Activated naive CD8-positive, alpha-beta T cell treated with anti-CD3 and anti-CD28 coated beads for 36 hours (primary cell): ENCODE data around the gene TVP23C. TPM values are rescaled to one million over a fixed set of nuclear protein-coding genes. Genes with fewer than 3 reads are reported as not detected.
"Not testable (repeated sequence)": the region's sequence is repeated elsewhere in the genome, so short reads cannot be mapped to it uniquely, and the experiment has no call there.

Experiments
- DNase-seq: peaks from one replicate; pipeline ENCODE4 v3.0.0; 2021
- H3K27ac Mint-ChIP-seq: one replicate; pipeline ENCODE4 v1.8.0; 2022; ENCODE audit warnings: mild to moderate bottlenecking, moderate library complexity, mixed read lengths
- H3K27me3 Mint-ChIP-seq: one replicate; pipeline ENCODE4 v1.8.0; 2022; ENCODE audit warnings: mild to moderate bottlenecking, mixed read lengths
- H3K36me3 Mint-ChIP-seq: one replicate; pipeline ENCODE4 v1.8.0; 2021; ENCODE audit warnings: mild to moderate bottlenecking, mixed read lengths
- H3K4me1 Mint-ChIP-seq: one replicate; pipeline ENCODE4 v1.8.0; 2021; ENCODE audit warnings: mixed read lengths
- H3K4me3 Mint-ChIP-seq: one replicate; pipeline ENCODE4 v1.8.0; 2022; ENCODE audit warnings: mild to moderate bottlenecking, moderate library complexity, mixed read lengths
- H3K9me3 Mint-ChIP-seq: one replicate; pipeline ENCODE4 v1.8.0; 2022; ENCODE audit warnings: mixed read lengths
- total RNA-seq, 2 experiments: library from RNA; stranded (reverse); gene quantifications; one replicate each; pipeline ENCODE4 v1.2.3, GENCODE V29; 2021

The TVP23C gene
- 10 to 100 TPM in 1 of 2 experiments, 1 to 10 TPM in 1; 9.2 to 10.2 TPM for total RNA-seq

DNA sequence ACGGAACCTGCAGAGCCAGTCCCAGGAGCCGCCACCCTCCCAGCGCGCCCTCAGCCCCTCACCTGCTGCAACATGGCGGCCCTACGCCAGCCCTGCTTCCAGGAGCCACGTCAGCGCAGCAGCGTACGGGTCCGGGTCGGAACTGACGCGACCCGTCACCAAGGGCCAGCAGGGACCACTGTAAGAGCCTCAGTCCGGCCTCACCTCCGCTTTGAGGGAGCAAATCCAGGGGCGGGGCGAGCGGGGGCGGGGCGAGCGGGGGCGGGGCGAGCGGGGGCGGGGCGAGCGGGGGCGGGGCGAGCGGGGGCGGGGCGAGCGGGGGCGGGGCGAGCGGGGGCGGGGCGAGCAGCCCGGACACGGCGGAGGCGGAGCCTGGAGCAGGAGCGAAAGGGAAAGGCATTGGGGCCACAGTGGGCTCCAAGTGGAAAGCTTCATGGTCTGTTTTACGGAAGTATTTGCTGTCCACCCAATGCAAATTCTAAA, at the start of gene TVP23C:
Gene TVP23C, minus strand, starts transcription at position 109 of the 483 bp plus-strand sequence. Its CDS starts 35 bp downstream, at position 74.
- H3K4me1 Mint-ChIP-seq, H3K27me3 Mint-ChIP-seq, H3K36me3 Mint-ChIP-seq, H3K9me3 Mint-ChIP-seq: not testable (repeated sequence)
- Mint-ChIP-seq H3K27ac (peak within 1 kb of the TSS; percentile 87), H3K4me3 (peak within 1 kb of the TSS; percentile 93)
- peak; percentile 78 for DNase-seq

DNA sequence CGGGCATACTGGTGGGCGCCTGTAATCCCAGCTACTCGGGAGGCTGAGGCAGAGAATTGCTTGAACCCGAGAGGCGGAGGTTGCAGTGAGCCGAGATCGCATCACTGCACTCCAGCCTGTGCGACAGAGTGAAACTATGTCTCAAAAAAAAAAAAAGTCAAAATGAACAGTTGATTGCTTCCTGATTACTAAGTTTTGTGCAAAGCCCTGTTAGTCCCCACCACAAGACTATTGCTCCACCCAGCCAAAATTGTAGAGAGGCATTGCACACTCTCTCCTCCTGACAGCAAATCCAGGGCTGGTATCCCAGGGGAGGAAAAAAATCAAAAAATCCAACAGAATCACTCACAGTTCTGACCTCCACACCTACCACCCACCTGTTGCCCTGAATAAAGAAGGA, 29.7 kb upstream of the TVP23C start:
- Mint-ChIP-seq H3K27me3 (peaks cover 29% of the 10 kb centered on the region), H3K4me1 (peaks cover 24% of the 10 kb centered on the region)
- not testable (repeated sequence) for H3K27ac Mint-ChIP-seq, H3K9me3 Mint-ChIP-seq, H3K36me3 Mint-ChIP-seq, DNase-seq, H3K4me3 Mint-ChIP-seq

DNA sequence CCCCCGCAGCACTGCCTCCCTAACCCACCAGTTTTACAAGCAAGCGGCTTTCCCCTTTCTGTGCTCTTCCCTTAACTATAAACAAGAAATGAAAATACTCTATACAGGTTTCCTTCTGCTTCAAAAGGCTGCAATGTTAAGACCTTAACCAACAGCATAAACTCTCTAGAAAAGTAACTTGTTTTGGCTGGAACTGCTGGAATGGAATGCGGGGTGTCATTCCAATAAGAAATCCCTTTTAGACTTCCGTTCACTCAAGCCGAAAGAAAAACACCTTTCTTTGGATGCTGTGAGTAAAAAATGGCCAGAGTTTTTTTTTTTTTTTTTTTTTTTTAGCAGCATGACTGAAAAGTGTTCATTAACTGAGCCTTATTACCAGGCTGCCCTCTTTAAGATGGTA, 28.7 kb upstream of the TVP23C start:
- DNase-seq, H3K4me3 Mint-ChIP-seq, H3K36me3 Mint-ChIP-seq, H3K9me3 Mint-ChIP-seq, H3K27ac Mint-ChIP-seq: not testable (repeated sequence)
- Mint-ChIP-seq H3K27me3 (peaks cover 34% of the 10 kb centered on the region), H3K4me1 (peaks cover 24% of the 10 kb centered on the region)

DNA sequence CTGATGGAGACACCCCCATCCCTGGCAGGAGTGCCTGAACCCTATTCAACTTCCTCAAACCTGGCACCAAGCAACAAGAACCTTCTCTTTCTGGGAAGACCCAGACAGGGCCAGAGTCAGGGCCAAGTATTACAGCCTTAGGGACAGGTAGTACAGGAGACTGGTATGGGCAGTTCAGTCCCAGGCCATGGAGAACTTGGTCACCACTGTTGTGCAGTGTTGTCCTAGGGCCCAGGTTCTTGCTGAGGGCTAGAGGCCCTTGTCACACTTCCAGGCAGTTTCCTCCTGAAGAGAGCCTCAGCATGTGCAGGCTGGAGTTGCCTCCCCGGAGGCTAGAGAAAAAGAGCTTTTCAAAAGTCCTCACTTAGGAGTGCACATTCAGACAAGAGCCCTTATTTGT, 27.6 kb upstream of the TVP23C start:
- H3K4me1 Mint-ChIP-seq: peaks cover 24% of the 10 kb centered on the region
- H3K36me3 Mint-ChIP-seq, H3K27ac Mint-ChIP-seq, H3K9me3 Mint-ChIP-seq, H3K4me3 Mint-ChIP-seq, DNase-seq: not testable (repeated sequence)
- peaks cover 42% of the 10 kb centered on the region for H3K27me3 Mint-ChIP-seq

DNA sequence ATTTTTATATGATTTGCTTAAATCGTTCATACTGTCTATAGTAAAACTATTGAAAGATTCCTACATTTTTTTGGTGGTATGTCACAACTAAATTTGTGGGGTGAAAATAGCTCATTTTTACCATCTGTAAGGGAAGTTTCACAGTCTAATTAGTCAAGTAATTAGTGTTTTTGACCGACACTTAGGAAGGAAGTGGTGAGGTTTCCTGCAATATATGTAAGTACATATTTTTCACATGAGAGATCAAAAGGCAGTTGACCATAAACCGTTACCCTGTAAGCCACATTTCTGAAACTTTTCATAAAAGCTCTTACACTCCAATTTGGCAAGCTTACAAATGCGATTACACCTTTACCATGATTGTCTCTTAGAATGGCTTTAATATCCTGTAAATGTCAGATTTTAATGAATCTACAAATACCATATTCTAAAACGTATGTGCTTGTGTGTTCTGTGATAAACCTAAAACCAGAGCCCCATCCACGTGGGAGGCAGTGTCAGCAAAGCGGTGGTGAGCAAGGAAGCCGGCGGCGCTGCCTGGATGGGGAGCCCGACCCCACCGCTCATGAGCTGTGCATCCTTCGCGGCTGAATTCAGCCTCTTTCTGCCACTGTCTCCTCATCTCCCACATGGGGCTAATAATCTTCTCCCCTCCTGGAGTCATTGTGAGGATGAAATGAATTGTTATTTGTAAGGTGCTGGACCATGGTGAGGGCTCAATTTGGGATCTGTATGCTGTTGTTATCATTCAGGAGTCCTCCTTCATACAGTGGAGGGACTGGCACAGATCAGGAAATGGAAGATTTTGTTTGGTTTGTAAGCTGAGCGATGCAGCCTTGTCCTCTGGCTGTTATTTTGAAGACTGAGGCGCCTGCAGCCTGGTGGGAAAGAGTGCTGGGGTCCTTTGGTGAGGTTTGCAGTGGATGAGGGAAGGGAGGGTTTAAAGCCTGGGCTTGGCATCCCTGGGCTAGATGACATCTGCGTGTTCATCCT, 26.6 kb upstream of the TVP23C start:
- H3K36me3 Mint-ChIP-seq, H3K9me3 Mint-ChIP-seq: not testable (repeated sequence)
- peak overlapping the region; percentile 68 for H3K27ac Mint-ChIP-seq
- peaks cover 24% of the 10 kb centered on the region for H3K4me1 Mint-ChIP-seq
- peak overlapping the region; percentile 59 for H3K4me3 Mint-ChIP-seq
- peaks cover 42% of the 10 kb centered on the region for H3K27me3 Mint-ChIP-seq
- peak; percentile 58 for DNase-seq

DNA sequence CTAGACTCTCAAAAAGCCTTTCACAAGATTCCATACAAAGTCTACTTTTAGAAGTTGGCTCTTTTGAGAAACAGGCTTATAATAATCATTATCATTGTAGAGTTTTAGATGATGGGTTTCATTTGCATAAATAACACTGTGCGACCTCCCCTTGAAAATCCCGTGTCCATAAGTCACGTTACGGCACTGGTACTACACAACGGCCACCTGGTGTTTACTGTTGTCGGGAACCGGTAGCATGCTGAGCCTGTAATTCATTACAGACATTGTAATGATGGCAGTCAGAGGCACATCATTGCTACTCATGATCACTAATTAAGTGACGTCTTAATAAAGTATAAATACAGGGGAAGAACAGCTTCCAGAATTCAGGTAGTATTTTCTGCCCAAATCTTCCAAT, 24.7 kb upstream of the TVP23C start:
- H3K27me3 Mint-ChIP-seq: peaks cover 29% of the 10 kb centered on the region
- not testable (repeated sequence) for DNase-seq, H3K36me3 Mint-ChIP-seq, H3K4me3 Mint-ChIP-seq, H3K9me3 Mint-ChIP-seq, H3K27ac Mint-ChIP-seq
- peaks cover 24% of the 10 kb centered on the region for H3K4me1 Mint-ChIP-seq

DNA sequence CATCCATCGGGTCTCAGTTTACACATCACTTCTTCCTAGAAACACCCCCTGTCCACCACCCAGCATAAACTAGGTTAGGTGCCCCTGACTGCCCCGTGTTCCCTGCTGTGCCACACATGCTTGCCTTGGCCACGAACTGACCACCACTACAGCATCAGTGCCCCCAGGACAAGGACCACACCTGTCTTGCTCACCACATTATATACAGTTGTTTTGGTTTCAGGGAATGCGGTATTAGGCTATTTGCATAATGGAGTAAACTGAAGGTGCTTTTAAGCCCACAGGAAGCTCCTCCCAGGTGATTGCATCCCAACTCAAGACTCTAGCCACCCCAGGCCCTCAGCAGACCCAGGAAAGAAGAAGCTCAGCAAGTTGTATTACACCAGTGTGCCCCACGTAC, 20.0 kb upstream of the TVP23C start:
- DNase-seq, H3K27ac Mint-ChIP-seq, H3K4me3 Mint-ChIP-seq, H3K36me3 Mint-ChIP-seq, H3K4me1 Mint-ChIP-seq, H3K9me3 Mint-ChIP-seq: not testable (repeated sequence)
- H3K27me3 Mint-ChIP-seq: peaks cover 21% of the 10 kb centered on the region

DNA sequence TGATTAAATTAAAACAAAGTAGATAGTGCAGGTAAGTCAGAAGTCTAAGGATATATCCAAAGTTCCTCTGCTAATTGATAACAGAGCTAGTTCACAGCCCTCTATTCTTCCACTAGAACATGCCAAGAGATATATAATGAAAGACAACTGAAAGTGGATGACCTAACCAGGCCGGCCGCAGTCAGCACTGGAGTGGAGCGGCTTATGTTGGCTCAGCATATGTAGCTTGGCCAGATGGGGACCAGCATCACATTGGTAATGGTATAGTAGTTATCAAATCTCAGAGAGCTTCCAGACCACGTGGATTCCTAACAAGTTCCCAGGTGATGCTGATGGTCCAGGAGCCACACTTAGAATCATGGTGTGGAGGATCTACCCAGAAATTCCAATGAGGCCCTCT, 18.2 kb upstream of the TVP23C start:
- H3K9me3 Mint-ChIP-seq, DNase-seq, H3K27ac Mint-ChIP-seq, H3K27me3 Mint-ChIP-seq, H3K4me3 Mint-ChIP-seq, H3K36me3 Mint-ChIP-seq, H3K4me1 Mint-ChIP-seq: not testable (repeated sequence)

DNA sequence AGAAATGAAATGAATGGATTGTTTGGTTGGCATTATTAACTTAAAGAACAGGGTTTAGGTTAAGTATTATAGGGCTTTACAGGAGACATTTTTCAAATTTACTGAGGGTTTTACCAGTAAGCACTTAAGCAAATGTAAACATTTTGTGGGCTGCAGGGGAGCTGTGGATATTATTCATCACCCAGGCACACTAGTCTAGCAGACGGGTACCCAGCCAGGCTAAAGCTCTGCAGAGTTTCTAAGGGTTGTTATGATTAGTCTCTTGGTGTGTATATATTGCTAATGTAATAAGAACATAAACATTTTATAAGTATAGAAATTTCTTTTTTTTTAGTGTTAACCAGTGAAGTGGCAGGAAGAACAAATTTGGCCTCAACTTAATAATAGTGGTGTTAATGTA, 13.6 kb upstream of the TVP23C start:
- not testable (repeated sequence) for H3K36me3 Mint-ChIP-seq, H3K4me1 Mint-ChIP-seq, H3K4me3 Mint-ChIP-seq, DNase-seq, H3K9me3 Mint-ChIP-seq, H3K27ac Mint-ChIP-seq, H3K27me3 Mint-ChIP-seq

DNA sequence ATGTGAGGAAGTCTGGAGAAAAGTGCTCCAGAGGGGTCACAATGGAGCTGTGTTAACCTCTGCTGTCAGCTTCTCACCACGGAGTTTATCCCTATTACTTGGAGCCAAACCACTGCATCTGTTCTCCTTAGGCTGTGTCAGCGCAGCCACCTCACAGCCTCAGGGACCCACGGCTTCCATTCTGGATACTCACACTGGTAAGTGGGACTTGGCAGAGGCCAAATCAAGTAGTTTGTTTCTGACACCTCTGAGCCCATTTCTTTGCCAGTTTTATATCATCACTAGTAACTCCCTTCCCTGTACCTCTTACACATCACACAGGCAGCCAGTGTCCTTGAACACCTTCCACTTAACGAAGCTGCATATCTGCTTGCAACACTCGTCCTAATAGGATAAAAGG, 11.4 kb upstream of the TVP23C start:
- not testable (repeated sequence) for H3K4me1 Mint-ChIP-seq, H3K27ac Mint-ChIP-seq, DNase-seq, H3K4me3 Mint-ChIP-seq, H3K27me3 Mint-ChIP-seq, H3K36me3 Mint-ChIP-seq, H3K9me3 Mint-ChIP-seq

DNA sequence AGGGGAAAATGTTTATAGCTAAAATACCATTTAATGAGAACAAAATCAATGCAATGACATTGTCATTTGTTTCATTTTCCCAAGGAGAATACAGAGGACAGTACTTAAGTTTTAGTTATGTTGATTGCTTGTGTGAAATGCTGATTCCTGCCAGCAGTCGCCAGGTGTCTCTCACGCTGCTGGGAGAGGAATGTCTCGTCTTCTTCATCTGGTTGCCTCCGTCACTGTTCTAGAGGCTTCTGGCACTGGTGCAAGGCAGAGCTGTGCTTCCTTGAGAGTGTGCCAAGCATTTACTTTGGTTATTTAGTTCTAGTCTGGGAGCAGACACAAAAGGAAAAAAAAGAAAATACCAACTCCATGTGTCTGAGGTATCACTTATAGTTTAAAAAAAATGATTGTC, 10.6 kb upstream of the TVP23C start:
- H3K27ac Mint-ChIP-seq, DNase-seq, H3K4me1 Mint-ChIP-seq, H3K4me3 Mint-ChIP-seq, H3K9me3 Mint-ChIP-seq, H3K27me3 Mint-ChIP-seq, H3K36me3 Mint-ChIP-seq: not testable (repeated sequence)

DNA sequence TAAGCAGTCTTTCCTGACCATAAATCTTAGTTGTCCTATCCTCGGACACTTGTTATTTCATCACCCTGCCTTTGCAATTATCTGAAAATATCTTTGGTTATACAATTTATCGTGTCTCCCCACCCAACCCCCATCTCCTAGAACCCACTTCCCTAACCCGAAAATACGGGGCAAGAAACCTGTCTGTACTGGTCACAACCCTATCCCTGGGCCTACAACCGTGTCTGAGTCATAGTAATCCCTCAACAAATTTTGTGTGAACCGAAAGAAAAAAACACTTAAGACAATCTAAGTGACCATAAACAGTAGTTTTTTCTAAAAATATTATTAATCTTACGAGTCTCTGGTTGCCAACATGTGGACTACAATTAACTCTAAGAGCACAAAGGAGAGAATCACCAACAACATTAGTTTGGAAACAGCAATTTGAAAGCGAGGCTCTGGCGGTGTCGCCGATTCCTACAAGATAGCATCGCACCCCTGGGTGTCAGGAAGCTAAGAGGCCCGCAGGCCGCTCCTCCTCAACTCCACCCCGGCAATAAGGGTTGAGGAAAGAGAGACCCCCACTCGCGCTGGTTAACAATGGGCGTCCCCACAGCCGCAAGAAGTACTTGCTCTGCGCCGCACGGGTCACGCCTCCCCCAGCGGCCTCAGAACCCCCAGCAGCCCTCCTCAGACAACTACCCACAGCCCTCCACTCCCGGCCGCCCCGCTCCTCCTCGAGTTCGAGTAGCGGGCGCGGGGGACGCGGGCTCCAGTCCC, 489 bp downstream of the TVP23C start:
- not testable (repeated sequence) for H3K27me3 Mint-ChIP-seq, H3K36me3 Mint-ChIP-seq, H3K9me3 Mint-ChIP-seq, DNase-seq, H3K4me1 Mint-ChIP-seq
- peak overlapping the region; percentile 93 for H3K4me3 Mint-ChIP-seq
- H3K27ac Mint-ChIP-seq: peak overlapping the region; percentile 87

DNA sequence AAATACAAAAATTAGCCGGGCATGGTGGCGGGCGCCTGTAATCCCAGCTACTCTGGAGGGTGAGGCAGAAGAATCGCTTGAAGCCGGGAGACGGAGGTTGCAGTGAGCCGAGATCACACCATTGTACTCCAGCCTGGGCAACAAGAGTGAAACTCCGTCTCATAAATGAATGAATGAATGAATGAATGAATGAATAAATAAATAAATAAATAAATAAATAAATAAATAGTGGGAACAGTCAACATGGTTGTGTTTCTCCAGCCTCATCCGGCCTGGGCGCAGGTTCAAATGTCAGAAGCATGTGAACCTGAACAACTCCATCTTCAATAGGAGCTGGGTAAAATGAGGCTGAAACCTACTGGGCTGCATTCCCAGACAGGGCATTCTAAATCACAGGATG, 1.8 kb downstream of the TVP23C start:
- not testable (repeated sequence) for H3K9me3 Mint-ChIP-seq, H3K27ac Mint-ChIP-seq, H3K36me3 Mint-ChIP-seq, DNase-seq, H3K27me3 Mint-ChIP-seq, H3K4me3 Mint-ChIP-seq, H3K4me1 Mint-ChIP-seq

DNA sequence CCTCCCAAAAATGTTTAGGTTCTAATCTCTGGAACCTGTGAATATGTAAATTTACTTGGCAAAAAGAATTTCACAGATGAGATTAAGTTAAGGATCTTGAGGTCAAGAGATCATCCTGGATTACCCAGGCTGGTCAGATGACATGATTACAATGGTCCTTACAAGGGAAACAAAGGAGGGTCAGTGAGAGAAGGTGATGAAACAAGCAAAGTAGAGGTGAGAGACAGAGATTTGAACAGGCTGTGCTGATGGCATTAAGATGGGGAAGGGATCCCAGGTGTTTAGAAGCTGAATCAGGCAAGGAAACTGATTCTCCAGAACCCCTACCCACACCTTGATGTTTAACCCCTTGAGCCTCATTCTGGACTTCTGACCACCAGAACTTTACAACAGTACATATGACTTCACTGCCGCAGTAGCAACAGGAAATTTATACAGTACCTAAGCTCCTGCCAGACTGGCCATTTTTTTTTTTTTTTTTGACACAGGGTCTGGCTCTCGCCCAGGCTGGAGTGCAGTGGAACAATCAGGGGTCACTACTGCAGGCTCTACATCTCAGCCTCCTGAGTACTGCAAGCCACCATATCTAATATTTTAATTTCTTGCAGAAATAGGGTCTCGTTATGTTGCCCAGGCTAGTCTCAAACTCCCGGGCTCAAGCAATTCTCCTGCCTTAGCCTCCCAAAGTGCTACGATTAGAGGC, 4.7 kb downstream of the TVP23C start:
- not testable (repeated sequence) for H3K36me3 Mint-ChIP-seq, H3K27ac Mint-ChIP-seq, H3K4me1 Mint-ChIP-seq, H3K4me3 Mint-ChIP-seq, DNase-seq, H3K27me3 Mint-ChIP-seq, H3K9me3 Mint-ChIP-seq

DNA sequence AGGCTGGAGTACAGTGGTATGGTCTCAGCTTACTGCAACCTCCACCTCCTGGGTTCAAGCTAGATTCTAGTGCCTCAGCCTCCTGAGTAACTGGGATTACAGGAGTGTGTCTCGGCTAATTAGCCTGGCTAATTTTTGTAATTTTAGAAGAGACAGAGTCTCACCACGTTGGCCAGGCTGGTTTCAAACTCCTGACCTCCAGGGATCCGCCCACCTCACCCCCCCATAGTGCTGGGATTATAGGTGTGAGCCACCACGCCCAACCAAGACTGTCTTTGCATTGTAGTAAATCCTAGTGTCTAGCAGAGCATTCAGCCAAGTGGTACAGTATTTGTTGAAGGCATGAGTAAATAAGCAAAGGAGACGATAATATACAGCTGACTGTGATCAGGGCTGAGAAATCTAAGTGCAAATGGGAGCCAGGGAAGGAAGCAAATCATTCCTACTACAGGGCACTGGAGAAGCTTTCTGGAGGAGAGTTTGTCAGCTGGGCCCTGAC, 5.9 kb downstream of the TVP23C start:
- H3K27ac Mint-ChIP-seq, H3K9me3 Mint-ChIP-seq, DNase-seq, H3K4me1 Mint-ChIP-seq, H3K4me3 Mint-ChIP-seq, H3K27me3 Mint-ChIP-seq, H3K36me3 Mint-ChIP-seq: not testable (repeated sequence)
